Right ventricle myocardium superior (tissue), 1 donor: ENCODE results near the gene PRR14. TPM values are rescaled to one million over a fixed set of nuclear protein-coding genes. Genes with fewer than 3 reads are reported as not detected.

Source experiments
- ATAC-seq: fragments of 200-7000 bp; cut with Tn5 transposase; one replicate; pipeline ENCODE4 v1.9.1; 2020; ENCODE audit warnings: mild to moderate bottlenecking; ENCODE audit not compliant: poor library complexity
- DNase-seq: peaks from one replicate; pipeline ENCODE4 v3.0.0-alpha.2; 2020
- intact Hi-C: fragments of 100-400 bp; cut with DNase I; formaldehyde crosslinking; loops from one replicate; pipeline ENCODE4 v1.11.2; 2022
- long read RNA-seq: library from polyadenylated mRNA; unstranded; transcript quantifications from one replicate; pipeline ENCODE4 v2.0.0, GENCODE V29; 2021
- total RNA-seq: library from RNA; stranded (reverse); fragmentation: NEBNext Ultra II Directional; extraction: Animal tissue kit (Norgen Biotek cat#: 25700); gene quantifications from one replicate; pipeline ENCODE4 v1.2.1, GENCODE V29; 2021
- donor health status: DM: no; HTN: yes; CAD: no; lungs with severe emphysema.

The PRR14 gene
- 18.9 TPM for total RNA-seq
- long read RNA-seq, partial matches to known transcripts = 2 of 5 reads
- long read RNA-seq, other reads (novel, unspliced or antisense) = 1 of 5 reads

DNA sequence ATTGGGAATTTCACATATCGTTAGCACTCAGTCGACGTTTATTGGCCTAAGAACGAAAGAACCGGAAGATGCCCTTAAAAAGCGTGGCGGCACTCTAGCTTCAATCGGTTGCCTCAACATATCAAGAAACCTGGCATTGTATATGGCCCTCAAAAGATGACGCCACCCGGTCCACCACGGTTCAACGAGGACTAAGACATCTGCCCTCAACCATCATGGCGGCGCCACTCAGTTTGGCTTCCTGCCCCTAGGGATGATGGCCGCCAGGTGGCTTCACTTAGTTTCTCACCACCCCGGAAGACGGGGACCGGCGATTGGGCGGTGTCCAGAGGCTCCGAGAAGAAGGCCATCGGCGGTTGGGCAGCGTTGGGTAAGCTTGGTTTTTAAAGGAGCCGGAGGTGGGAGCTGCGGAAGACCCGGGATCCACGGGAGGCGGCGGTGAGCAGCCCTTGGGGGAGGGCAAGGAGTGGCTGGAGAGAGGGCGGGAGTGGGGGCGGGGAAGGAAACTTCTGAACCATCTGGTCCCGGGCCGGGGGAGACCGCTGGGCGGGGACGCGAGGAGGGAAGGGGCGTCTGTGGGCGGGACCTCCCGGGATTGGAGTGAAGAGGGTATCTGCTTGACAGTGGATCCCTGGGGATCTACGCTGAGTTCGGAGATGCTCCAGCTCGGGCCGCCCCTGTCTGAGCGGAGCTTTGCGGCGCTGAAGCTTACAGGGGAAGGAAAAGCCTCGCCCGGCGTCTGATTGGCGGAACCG, at the start of gene PRR14:
TSS of gene PRR14 (plus strand) at position 592 of the 755 bp plus-strand sequence. CDS start 686 bp downstream, outside the sequence.
- peak; percentile 92 for ATAC-seq
- intact Hi-C loops = no loop called here
- DNase-seq = peak; percentile 100

DNA sequence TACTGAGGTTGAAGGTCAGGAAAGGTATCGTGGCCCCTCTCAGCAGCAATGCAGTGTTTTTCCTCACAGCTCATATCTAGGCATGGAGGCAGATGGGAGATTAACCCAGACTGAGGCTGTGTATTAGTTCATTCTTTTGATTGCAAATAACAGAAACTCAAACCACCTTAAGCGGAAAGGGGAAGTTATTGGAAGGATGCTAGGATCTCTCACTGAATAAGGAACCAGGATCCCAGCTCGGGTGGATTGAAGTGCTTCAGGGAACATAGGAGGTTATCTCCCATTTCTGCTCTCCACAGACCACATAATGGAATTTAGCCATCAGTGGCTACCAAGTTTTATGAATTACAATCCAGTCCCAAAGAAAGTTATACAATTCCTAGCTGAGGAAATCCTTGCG, 48.8 kb upstream of the PRR14 start:
- ATAC-seq = no peak
- no peak for DNase-seq
- intact Hi-C loops = loop anchor here (10.0 kb wide), 1 partner anchor 177 kb away; no protein-coding TSS in a partner anchor

DNA sequence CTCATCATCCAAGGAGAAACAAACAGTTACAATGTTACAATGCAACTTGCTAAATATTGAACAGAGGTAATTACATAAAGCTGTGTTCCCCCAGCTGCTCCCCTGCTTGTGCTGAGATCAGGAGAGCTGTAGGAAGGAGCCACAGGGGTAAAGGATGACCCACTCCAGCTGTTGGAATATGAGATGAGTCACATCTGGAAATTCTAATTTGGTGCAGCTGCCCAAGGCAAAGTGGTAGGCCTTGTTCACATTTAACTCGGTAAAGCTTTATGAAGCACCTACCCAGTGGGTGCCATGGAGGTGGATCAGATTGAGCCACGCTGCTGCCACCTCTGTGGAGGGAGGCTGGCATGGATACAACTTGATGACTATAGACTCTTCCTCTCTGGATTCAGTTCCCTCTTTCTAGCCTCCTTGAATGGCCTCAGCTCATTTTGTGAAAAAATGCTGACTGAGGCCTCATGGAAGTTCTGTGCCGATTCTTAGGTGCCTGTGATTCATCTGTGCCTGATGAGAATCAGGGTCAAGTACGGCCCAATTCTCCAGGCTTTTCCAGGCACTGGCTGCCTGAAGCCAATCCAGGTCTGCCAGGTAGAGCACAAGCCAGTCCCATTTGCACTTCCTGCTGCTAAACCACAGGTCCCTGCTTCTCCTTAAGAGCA, 48.0 kb upstream of the PRR14 start:
- intact Hi-C loops = loop anchor here (10.0 kb wide), 1 partner anchor 178 kb away; no protein-coding TSS in a partner anchor

DNA sequence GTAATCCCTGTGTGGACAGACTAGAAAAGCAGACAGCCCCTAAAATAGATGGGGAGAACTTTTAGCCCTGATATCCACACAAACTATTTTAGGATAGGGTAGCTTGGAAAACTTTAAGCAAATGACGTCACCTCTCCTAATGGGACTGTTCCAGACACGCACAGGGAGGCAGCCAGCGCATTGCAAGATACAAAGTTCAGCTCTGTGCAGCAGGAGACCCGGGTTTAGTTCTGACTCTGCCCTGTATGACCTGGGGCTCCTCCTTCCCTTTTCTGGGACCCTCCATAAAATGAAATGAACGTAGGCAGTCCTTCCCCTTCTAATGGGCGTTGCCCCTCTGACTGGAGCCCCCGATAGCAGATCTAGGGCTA, 46.8 kb upstream of the PRR14 start:
- ATAC-seq (peak; percentile 47), DNase-seq (no peak)
- intact Hi-C loops = loop anchor here (10.0 kb wide), 1 partner anchor 179 kb away; no protein-coding TSS in a partner anchor

More for the DNA sequence above, 48.0 kb upstream of the PRR14 start:
- DNase-seq (no peak), ATAC-seq (peak; percentile 39)

DNA sequence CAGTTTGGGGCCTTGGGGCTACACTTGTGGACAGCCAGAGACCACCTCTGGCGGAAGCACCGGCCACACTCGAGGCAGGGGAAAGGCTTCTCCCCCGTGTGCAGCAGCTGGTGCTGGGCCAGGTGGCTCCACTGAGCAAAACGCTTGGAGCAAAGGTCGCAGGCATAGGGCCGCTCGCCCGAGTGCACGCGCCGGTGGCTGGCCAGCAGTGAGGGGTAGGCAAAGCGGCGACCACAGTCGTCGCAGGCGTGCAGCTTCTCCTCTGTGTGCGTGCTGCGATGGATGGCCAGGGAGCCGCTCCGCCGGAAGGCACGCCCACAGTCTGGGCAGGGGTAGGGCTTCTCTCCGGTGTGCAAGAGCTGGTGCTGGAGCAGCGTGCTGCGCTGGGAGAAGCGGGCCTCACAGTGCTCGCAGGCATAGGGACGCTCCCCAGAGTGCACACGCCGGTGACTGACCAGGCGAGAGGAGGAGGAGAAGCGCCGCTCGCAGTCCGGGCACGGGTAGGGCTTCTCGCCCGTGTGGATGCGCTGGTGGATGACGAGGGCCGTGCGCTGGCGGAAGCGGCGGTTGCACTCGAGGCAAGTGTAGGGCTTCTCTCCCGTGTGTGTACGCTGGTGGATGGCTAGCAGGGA, 46.3 kb upstream of the PRR14 start:
- ATAC-seq (peak; percentile 13), DNase-seq (no peak)
- intact Hi-C loops = loop anchor here (10.0 kb wide), 1 partner anchor 180 kb away; no protein-coding TSS in a partner anchor

DNA sequence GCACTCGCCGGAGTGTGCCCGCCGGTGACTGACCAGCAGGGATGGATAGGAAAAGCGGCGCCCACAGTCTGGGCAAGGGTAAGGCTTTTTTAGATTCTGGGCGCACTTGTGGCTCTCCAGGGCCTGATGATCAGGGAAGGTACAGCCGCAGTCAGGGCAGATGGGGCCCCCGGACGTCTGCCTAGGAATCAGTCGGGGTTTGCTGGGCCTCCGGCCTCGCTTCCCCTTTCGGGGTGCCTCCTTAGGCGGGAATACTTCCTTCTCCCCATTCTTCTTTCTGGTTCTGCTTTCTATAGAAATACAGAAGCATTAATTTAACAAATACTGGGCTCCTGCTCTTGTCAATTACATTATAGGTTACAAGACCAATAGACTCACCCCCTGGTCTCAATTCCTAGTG, 45.6 kb upstream of the PRR14 start:
- intact Hi-C loops = loop anchor here (10.0 kb wide), 1 partner anchor 180 kb away; no protein-coding TSS in a partner anchor
- ATAC-seq (no peak), DNase-seq (peak; percentile 56)

DNA sequence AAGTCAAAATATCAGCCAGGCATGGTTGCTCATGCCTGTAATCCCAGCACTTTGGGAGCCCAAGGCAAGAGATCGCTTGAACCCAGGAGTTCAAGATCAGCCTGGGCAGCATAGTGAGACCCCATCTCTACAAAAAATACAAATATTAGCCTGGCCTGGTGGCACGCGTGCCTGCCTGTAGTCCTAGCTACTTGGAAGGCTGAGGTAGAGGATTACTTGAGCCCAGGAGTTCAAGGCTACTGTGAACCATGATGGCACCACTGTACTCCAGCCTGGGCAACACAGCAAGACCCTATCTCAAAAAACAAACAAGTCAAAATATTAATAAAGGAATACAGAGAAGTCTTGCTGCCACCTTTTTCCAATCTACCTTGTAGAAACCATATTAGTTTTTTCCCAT, 44.8 kb upstream of the PRR14 start:
- no peak for ATAC-seq
- intact Hi-C loops = loop anchor here (10.0 kb wide), 1 partner anchor 181 kb away; no protein-coding TSS in a partner anchor
- no peak for DNase-seq

DNA sequence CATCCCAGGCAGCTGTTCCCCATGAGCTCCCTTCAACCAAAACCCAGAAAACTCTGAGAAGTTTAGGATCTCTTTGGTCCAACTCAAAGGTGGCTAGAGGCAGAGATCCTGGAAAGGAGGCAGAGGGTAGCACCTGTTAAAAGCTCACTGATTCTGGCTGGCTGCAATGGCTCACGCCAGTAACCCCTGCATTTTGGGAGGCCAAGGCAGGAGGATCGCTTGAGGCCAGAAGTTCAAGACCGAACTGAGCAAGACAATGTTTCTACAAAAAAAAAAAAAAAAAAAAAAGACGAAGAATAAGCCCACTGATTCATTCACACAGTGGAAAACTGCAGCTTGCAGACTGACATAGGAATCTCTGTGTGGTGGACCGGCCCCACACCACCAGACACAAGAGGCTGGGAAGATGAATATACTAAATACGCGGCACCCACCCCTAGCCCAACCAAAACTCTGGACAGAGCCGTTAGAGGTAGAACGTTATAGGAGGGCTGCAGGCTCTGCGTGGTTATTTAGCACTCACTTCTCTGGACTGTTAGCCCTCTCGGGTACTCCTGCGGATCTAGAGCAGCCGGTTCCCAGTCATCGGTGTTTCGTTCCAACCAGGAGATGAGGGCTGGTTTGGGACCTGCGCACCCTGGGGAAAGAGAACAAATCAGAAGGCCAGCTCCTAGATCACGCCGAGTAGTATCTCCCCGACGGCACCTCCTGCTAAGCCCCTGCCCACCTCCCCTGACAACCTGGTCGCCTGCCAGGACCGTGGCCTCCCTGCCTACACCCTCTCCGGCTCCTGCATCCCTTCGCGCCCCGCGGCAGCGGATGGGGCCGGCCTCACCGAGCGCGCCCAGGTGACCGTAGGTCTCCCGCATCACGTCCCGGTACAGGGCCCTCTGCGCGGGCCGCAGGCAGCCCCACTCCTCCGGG, 41.5 kb upstream of the PRR14 start:
- intact Hi-C loops = loop anchor here (10.0 kb wide), 1 partner anchor 184 kb away; no protein-coding TSS in a partner anchor
- DNase-seq (peak; percentile 70), ATAC-seq (peak; percentile 74)

DNA sequence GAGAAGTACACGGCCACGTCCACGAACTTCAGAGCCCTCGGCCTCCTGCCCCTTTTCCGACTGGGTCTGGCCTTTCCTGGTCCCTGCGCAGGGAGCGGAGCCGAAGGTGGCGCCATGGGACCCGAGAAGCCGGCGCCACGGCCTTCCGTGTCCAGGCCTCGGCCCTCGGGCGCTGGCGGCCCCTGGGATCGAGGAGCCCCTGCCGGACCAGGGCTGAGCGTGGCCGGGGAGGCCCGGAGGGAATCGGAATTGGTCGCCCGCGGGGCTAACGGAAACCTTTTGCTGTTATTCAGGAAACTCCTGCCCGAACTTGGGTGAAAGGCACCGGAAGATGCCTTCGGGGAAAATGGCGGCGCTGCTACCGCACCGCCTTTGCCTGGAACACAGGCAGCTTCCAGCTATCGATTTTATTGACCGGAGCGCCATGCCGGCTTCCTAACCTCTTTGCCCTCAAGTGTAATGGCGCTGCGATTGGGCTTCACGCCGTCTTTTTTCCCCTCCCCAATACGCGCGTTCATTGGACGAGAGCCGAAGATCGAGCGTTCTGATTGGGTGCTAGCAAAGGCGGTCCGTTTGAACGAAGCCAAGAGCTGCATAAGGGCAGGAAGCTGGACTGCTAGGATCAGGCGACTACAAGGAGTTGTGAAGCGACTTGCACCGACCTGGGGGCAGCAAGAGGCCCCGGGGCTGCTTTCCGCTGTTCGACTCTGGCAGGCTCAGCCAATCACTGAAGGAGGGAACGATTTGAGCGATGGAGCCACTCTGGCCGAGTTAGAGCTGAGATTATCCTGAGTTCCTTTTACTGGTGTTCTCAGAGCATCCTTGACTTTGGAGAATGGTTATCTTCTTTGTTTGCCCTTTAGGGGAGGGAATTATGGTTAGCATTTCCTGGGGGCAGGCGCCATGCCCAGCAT, 40.6 kb upstream of the PRR14 start, which contains the start of gene ZNF689:
TSS of gene ZNF689 (minus strand) at position 464 of the 914 bp plus-strand sequence. CDS start at position 116, 348 bp downstream.
- ATAC-seq (peak; percentile 99), DNase-seq (peak; percentile 93)
- intact Hi-C loops = loop anchor here (10.0 kb wide), 1 partner anchor 185 kb away; no protein-coding TSS in a partner anchor

DNA sequence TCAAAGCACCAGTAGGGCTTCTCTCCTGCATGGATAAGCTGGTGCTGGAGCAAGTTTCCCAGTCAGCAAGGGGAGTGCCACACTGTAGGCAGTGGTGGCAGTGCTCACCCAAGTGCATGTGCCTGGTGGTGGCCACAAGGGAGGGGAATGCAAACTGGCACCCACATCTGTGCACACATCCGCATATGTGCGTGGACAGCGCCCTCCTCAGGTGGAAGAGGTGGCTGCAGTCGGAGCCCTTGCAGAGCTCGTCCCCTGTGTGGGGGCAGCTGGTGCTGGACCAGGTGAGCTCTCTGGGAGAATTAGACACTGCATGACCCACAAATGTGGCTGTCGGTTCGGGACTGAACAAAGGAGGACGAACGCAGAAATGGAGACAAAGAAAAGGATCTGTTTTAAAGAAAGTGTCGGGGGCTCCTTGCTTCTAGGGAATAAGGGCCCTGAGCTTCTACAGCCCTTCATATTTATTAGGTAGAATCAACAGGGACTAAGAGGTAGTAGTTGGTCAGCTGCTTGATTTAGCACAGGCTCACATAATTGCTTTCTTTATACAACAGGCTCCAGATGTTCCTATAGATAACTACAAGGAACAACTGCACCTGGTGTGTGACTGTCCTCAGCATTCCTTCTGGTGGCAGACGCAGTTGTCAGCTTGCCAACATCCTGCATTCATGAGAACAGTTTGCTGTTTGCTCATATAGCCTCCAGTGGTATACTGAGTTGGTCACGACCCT, 35.2 kb upstream of the PRR14 start:
- ATAC-seq (peak; percentile 66), DNase-seq (peak; percentile 60)
- intact Hi-C loops = loop anchor here (5.0 kb wide), 1 partner anchor 178 kb away; no protein-coding TSS in a partner anchor

DNA sequence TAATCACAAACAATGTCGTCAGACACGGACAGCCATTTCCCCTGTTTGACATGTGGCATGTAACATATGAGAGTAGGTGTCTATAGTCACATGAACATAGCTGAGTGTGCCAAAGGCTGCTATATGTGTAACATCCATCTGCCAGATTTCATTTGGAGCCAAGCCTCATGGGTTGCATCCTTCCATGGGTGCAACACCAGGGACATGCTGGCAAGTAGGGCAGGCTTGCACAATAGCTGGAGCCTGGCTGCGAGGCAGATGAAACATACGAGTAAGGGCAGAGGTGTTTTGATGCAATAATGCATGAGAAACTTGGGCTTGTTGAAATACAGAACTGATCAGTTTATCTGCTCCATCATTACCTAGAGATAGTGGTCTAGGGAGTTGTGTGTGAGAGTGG, 31.6 kb upstream of the PRR14 start:
- ATAC-seq (no peak), DNase-seq (no peak)
- intact Hi-C loops = loop anchor here (5.0 kb wide), 1 partner anchor 182 kb away; no protein-coding TSS in a partner anchor

DNA sequence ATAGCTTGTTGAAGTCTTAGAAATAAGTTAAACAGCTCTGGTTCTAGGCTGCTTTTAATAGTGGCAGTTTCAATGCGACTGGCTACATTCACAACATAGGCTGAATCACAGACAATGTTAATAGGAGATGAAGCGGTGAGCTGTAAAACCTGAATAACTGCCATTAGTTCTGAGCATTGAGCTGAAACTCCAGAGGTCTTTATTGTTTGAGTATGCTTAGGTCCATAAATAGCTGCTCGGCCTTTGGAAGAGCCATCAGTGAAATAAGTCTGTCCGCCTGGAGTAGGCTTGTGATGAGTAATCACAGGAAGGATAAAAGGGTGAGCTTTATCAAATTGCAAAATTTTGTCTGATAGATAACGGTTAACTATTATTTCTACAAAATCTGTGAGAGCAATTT, 31.1 kb upstream of the PRR14 start:
- DNase-seq = no peak
- intact Hi-C loops = loop anchor here (5.0 kb wide), 1 partner anchor 182 kb away; no protein-coding TSS in a partner anchor
- no peak for ATAC-seq

DNA sequence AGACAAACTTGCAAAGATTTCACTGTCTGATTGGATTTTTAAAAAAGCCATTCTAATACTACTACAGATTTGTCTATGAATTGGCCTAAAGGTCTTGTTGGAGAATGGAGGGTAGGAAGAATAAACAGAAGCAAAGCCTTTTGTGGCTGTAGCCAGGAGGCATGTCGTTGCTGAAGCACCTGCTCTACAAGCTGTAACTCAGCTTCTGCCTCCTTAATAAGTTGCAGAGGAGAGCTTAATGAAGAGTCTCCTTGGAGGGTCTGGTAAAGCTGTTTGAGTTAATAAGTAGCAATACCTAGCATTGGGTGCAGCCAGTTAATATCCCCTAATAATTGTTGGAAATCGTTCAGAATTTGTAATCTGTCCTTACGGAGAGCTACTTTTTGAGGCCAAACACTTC, 30.6 kb upstream of the PRR14 start:
- no peak for ATAC-seq
- DNase-seq = no peak
- intact Hi-C loops = no loop called here

DNA sequence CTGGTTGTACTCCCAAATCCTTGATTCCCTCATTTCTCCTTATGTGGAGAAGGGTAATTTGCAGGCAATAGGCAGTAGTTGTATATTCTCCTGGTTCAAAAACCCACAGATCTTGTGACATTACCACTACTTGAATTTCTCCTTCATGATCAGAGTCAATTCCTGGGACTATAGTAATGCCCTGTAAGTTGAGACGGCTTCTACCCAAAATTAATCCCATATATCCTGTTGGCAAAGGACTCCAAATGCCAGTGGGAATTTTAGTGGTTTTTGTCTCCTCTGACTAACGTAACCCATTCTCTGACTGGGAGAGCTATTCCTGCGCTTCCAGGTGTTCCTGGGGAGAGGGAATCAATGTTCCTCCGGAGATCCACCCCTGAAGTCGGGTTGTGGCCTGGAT, 29.0 kb upstream of the PRR14 start:
- ATAC-seq (no peak), DNase-seq (no peak)

DNA sequence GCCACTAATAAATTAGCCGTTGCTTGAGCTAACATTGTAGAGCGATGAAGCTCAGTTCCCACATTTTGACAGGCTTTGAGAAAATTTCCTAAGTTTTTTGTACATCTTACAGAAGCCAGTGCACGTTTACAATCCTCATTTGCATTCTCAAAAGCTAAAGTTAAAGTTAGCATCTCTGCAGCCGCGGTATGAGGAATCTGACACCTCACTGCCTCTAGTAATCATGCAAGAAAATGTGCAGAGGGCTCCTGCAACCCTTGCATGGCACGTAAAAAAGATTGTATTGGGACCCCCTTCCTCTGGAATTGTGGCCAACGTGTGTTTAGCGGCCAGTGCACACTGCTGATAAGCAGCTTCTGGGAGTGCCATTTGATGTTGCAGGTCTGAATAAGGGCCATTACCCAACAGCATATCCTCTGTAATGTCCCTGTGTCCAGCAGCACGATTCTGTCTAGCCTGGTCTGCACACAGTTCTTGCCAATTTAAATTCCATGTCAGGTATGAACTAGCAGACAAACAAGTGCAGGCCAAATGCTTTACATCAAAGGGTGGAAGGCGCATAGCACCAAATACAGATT, 28.2 kb upstream of the PRR14 start:
- intact Hi-C loops = no loop called here
- DNase-seq (no peak), ATAC-seq (no peak)

More for the DNA sequence above, 29.0 kb upstream of the PRR14 start:
- intact Hi-C loops = no loop called here
